ENCODE results near the gene DRD5.
"Not testable (repeated sequence)": the region's sequence is repeated elsewhere in the genome, so short reads cannot be mapped to it uniquely, and the experiment has no call there.

- TF ChIP-seq PATZ1 (CRISPR knock-in tag; IDR thresholded peaks at IDR 0.05; ENCODE audit: borderline replicate concordance); CTCF (IDR thresholded peaks at IDR 0.05 in 2 of 3, conservative IDR thresholded peaks at IDR 0.05 in 1 of 3; ENCODE audit: insufficient read depth in 2 of 3, low read depth in 1 of 3, low read length in 3 of 3); IFI16 (CRISPR knock-in tag; IDR thresholded peaks at IDR 0.05); E2F5 (CRISPR knock-in tag; IDR thresholded peaks at IDR 0.05); DLX4 (CRISPR knock-in tag; IDR thresholded peaks at IDR 0.05); POLR2G (IDR thresholded peaks at IDR 0.05; ENCODE audit: low read depth, low read length): not testable (repeated sequence)
Observed at GRCh38 chr4:9732256-9732655, 49.2 kb upstream of the DRD5 start.
